Thyroid gland (tissue), 4 donors: ENCODE data around the gene CCDC7.

ENCODE experiments used
- POLR2A ChIP-seq, 2 donors: fragments of 450-650 bp; IDR thresholded peaks; one replicate each; pipeline ENCODE4 v1.6.1; 2017; ENCODE audit warnings: antibody characterized with exemption in 2 of 2, mild to moderate bottlenecking in 2 of 2, moderate library complexity in 1 of 2
- TF ChIP-seq, protein P1 (sequence below), 6 experiments: fragments of 200-600 bp in 3 of 6; fragments of 450-650 bp in 3 of 6; sonication (generic) in 3 of 6; IDR thresholded peaks; one replicate each; pipeline ENCODE4 v1.5.1; 2016 to 2019; ENCODE audit warnings: antibody characterized with exemption in 6 of 6, mild to moderate bottlenecking in 2 of 6, inconsistent platforms in 1 of 6, moderate library complexity in 1 of 6

GRCh38 chr10:32446536-32447406 is 831 bp downstream of the CCDC7 start:
- no peak for TF ChIP-seq POLR2A (IDR thresholded peaks at IDR 0.05)
- TF ChIP-seq, protein P1, sequence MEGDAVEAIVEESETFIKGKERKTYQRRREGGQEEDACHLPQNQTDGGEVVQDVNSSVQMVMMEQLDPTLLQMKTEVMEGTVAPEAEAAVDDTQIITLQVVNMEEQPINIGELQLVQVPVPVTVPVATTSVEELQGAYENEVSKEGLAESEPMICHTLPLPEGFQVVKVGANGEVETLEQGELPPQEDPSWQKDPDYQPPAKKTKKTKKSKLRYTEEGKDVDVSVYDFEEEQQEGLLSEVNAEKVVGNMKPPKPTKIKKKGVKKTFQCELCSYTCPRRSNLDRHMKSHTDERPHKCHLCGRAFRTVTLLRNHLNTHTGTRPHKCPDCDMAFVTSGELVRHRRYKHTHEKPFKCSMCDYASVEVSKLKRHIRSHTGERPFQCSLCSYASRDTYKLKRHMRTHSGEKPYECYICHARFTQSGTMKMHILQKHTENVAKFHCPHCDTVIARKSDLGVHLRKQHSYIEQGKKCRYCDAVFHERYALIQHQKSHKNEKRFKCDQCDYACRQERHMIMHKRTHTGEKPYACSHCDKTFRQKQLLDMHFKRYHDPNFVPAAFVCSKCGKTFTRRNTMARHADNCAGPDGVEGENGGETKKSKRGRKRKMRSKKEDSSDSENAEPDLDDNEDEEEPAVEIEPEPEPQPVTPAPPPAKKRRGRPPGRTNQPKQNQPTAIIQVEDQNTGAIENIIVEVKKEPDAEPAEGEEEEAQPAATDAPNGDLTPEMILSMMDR (IDR thresholded peaks at IDR 0.05) = no peak
